ENCODE results near the gene SPAG16.

SPAG16 gene

DNA sequence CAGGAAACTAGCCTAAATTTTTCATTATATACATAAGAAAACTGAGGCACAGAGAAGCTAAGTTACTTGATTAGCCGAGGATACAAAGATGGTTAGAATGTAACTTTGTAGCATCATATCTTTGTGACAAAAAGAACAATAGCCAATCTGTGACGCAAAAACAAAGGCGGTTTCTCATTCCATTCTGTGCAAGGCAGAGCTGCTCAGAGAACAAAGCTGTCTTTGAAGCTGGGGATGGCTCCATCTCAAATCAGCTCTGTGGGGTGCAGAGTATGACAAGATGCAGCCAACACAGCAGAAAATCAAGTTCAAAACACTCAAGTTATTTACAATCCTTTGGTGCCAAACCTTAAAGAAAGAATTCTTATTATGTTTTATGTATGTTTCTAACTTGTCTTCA lies 1044.7 kb downstream of the SPAG16 start:
- Mint-ChIP-seq H3K4me3 (no peak overlapping the region), H3K27ac (no peak overlapping the region)

DNA sequence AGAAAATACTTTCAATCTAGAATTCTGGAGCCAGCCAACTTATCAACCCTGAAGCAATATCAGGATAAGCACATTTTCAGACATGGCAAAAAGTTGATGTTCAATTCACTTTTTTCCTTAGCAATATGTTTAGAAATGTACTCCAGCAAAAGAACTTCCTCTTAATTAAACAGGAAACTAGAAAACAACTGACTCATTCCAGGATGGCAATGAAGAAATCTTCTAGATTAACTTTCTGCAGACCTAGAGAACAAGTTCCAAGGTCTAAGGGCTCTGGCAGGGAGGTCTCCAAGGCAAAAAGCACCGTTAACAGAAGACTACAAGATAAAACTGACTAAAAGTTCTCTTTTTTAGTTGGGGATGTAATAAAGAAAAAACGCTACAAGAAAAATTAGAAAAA lies 1057.4 kb downstream of the SPAG16 start:
- ATAC-seq (ENCODE audit: low read depth), result no peak
- no peaks in the 10 kb centered on the region for H3K27me3 Mint-ChIP-seq

More for the DNA sequence above, 1044.7 kb downstream of the SPAG16 start:
- DNase-seq (ENCODE audit: low spot score in 2 of 2), result no peak
- H3K27me3 Mint-ChIP-seq, result no peaks in the 10 kb centered on the region
- H3K9me3 Mint-ChIP-seq, result no peaks in the 10 kb centered on the region
- H3K4me1 Mint-ChIP-seq, result no peaks in the 10 kb centered on the region
- ATAC-seq (ENCODE audit: low read depth), result no peak
- H3K36me3 Mint-ChIP-seq, result no peaks in the 10 kb centered on the region

DNA sequence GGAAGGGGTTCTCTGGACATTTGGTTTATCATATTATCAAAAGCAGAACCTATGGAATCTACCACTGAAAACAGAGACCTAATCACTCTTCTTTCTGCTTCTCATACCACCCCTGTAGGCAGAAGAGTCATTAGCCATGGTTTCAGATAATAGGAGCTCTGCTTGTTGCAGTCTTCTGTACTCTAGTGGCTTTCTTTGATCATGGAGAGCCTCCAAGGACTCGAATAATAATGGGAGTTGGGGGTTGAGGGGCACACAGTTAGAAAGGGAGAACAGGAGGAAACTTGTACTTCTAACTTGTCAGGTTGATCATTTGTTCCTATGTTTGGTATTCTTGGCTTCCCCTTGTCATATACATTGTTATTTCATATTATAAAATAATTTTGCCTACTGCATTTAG lies 1074.2 kb downstream of the SPAG16 start:
- Mint-ChIP-seq H3K27me3 (no peaks in the 10 kb centered on the region), H3K4me1 (no peaks in the 10 kb centered on the region), H3K27ac (no peak overlapping the region), H3K9me3 (peaks cover 9% of the 10 kb centered on the region), H3K36me3 (peaks cover 3% of the 10 kb centered on the region), H3K4me3 (no peak overlapping the region)
- ATAC-seq (ENCODE audit: low read depth) (no peak), DNase-seq (ENCODE audit: low spot score in 2 of 2) (no peak)

More for the DNA sequence above, 1057.4 kb downstream of the SPAG16 start:
- no peaks in the 10 kb centered on the region for H3K4me1 Mint-ChIP-seq
- no peak overlapping the region for H3K27ac Mint-ChIP-seq
- H3K9me3 Mint-ChIP-seq, result no peaks in the 10 kb centered on the region
- no peak overlapping the region for H3K4me3 Mint-ChIP-seq
- no peaks in the 10 kb centered on the region for H3K36me3 Mint-ChIP-seq
- DNase-seq (ENCODE audit: low spot score in 2 of 2), result no peak

DNA sequence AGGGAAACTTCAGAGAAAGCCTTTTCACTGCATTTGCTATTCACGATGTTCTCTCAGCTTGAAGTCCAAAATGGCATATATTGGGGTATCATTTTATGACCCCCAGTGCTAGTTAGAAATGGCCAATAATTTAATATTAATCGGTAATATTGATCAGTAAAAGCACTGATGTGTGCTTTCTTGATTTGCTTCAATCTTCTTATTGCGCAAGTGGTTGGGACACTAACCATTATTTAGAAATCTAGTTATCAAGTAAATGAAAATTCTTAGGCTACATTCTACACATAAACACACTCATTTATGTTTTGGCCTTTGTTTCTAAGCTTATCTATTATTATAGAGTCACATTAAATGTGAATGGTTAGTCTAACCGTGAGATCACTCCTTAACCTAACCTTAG lies 1076.9 kb downstream of the SPAG16 start:
- Mint-ChIP-seq H3K27me3 (no peaks in the 10 kb centered on the region), H3K9me3 (peaks cover 9% of the 10 kb centered on the region), H3K27ac (no peak overlapping the region), H3K4me3 (no peak overlapping the region), H3K36me3 (peaks cover 3% of the 10 kb centered on the region), H3K4me1 (no peaks in the 10 kb centered on the region)
- DNase-seq (ENCODE audit: low spot score in 2 of 2) (no peak), ATAC-seq (ENCODE audit: low read depth) (no peak)

DNA sequence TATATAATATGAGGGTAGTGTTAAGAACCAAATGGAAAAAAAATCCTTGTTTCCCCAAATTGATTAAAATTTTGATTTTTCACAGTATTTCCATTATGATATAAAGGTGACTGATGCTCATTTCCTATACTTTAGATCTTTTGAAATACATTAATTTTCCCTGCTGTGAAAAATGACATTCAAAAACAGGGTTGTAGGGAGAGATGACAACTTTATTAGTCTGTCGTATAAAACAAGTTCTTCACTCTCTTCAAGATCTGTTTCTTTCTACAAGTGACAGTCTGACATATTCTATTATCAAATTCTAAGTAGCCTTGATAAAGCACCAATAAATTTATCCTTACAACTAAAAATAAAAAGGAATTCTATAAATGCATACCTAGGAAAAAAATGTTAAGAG lies 1081.3 kb downstream of the SPAG16 start:
- no peaks in the 10 kb centered on the region for H3K27me3 Mint-ChIP-seq
- H3K9me3 Mint-ChIP-seq, result no peaks in the 10 kb centered on the region
- ATAC-seq (ENCODE audit: low read depth), result no peak
- no peak overlapping the region for H3K4me3 Mint-ChIP-seq
- H3K27ac Mint-ChIP-seq, result no peak overlapping the region
- H3K4me1 Mint-ChIP-seq, result no peaks in the 10 kb centered on the region
- DNase-seq (ENCODE audit: low spot score in 2 of 2), result no peak
- no peaks in the 10 kb centered on the region for H3K36me3 Mint-ChIP-seq

DNA sequence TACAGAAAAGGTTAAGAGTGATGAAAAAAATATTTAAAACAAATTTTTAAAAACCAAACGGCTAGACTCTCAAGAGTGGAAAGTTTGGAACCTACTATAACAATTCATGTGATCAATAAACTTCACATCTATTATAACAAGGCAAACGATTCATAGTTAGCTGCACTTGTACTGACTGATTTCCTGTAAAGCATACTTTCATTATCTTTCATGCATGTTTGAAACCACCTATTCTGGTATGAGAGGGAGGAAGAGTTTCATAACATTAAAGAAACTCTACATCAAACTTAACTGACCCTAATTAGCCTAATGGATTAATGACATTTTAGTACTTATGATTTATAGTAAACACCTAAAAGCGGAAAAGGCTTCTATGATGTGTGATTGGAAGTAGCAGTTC lies 1082.9 kb downstream of the SPAG16 start:
- no peaks in the 10 kb centered on the region for H3K9me3 Mint-ChIP-seq
- no peak for ATAC-seq (ENCODE audit: low read depth)
- no peak overlapping the region for H3K4me3 Mint-ChIP-seq
- no peaks in the 10 kb centered on the region for H3K4me1 Mint-ChIP-seq
- DNase-seq (ENCODE audit: low spot score in 2 of 2), result no peak
- no peaks in the 10 kb centered on the region for H3K36me3 Mint-ChIP-seq
- H3K27me3 Mint-ChIP-seq, result no peaks in the 10 kb centered on the region
- no peak overlapping the region for H3K27ac Mint-ChIP-seq

DNA sequence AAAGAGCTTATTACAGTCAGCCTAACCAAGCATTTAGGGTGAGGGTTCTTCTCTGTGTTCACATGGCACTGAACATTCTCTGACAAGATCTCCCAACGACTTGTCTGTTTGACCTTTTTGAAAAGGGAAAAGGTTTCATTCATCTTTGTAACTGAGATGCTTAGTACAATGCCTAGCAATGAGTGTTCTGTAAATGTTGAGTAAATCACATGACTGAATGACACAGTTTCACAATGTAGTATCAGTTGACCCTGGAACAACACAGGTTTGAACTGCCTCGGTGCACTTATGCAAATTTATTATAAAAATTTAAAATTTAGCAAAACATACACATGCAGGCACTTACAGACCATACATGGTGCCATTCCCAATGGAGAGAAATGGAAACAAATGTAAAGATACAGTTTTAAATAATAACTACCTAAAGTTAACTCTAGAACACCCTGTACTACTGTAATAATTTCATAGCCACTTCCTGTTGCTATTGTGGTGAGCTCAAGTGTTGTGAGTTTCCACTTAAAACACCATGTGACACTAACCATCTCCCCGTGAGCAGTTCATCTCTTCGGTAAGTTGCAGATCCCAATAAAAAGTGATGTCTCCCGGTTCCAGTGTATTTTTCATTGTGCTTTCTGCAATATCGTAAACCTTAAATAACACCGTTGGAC lies 1092.5 kb downstream of the SPAG16 start:
- Mint-ChIP-seq H3K4me3 (no peak overlapping the region), H3K36me3 (no peaks in the 10 kb centered on the region), H3K27ac (no peak overlapping the region), H3K4me1 (no peaks in the 10 kb centered on the region), H3K9me3 (no peaks in the 10 kb centered on the region), H3K27me3 (no peaks in the 10 kb centered on the region)
- ATAC-seq (ENCODE audit: low read depth) (no peak), DNase-seq (ENCODE audit: low spot score in 2 of 2) (no peak)

DNA sequence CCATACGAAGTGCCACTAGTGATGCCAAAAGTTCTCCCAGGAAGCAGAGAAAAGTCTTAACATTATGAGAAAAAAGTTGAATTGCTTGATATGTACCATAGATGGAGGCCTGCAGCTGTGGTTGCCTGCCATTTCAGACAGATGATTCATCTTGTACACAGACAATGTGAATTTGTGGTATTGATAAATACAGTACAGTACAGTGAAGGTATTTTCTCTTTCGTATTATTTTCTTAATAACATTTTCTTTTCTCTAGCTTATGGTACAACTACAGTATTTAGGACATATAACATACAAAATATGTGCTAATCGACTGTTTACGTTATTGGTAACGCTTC lies 1093.0 kb downstream of the SPAG16 start:
- no peaks in the 10 kb centered on the region for H3K4me1 Mint-ChIP-seq
- H3K36me3 Mint-ChIP-seq, result no peaks in the 10 kb centered on the region
- ATAC-seq (ENCODE audit: low read depth), result no peak
- no peaks in the 10 kb centered on the region for H3K27me3 Mint-ChIP-seq
- H3K27ac Mint-ChIP-seq, result no peak overlapping the region
- no peaks in the 10 kb centered on the region for H3K9me3 Mint-ChIP-seq
- H3K4me3 Mint-ChIP-seq, result no peak overlapping the region
- DNase-seq (ENCODE audit: low spot score in 2 of 2), result no peak

DNA sequence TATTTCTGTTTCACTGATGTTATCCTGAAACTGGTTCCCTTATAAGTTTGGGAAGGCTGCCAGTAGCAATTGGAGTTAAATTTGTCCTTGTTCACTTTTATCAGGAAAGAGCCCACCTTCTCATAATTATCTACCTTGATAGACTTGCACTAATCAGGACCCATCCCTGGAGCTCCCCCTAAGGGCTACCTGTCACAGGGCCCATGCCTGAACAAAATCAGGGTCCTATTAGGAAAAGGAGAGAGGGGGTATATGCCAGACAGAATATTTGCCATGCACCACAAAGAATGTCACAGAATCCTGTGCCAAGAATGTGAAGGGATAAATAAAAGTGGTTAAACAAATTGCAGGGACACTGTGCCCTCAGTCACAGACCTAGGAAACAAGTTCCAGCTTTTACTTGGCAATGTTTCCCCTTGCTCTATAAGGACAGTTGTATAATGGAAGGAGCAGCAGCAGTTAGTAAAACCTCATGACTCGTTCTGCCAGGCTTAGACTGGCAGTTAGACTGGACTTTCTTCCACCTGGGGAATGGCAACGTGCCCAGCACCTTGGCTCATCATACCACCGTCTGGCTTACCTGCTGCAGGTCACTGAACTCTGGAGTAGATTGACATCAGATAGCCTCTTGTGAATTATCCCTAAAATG lies 1094.3 kb downstream of the SPAG16 start:
- H3K36me3 Mint-ChIP-seq, result no peaks in the 10 kb centered on the region
- no peaks in the 10 kb centered on the region for H3K4me1 Mint-ChIP-seq
- DNase-seq (ENCODE audit: low spot score in 2 of 2) (no peak), ATAC-seq (ENCODE audit: low read depth) (no peak)
- H3K27ac Mint-ChIP-seq, result no peak overlapping the region
- H3K9me3 Mint-ChIP-seq, result no peaks in the 10 kb centered on the region
- H3K4me3 Mint-ChIP-seq, result no peak overlapping the region
- no peaks in the 10 kb centered on the region for H3K27me3 Mint-ChIP-seq

DNA sequence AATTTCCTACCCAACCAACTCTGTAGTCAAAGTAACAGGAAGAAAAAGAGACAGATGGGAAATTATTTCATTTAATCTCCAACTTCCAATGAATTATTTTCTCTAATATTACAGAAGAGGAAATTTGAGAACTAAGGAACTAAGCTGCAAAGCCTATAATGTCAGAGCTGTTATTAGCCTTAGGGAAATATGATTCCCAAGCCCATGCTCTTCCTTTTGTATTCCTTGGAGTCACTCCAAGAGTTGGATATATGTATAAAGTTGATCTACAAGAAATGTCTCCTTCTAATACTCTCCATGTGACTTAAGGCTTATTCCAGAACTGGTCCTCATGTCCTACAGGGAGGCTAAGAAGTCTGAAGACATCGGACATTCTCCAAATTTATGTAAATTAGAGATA lies 1095.0 kb downstream of the SPAG16 start:
- Mint-ChIP-seq H3K9me3 (no peaks in the 10 kb centered on the region), H3K4me3 (no peak overlapping the region), H3K4me1 (no peaks in the 10 kb centered on the region), H3K27ac (no peak overlapping the region), H3K36me3 (no peaks in the 10 kb centered on the region), H3K27me3 (no peaks in the 10 kb centered on the region)
- ATAC-seq (ENCODE audit: low read depth), result no peak
- DNase-seq (ENCODE audit: low spot score in 2 of 2), result no peak

DNA sequence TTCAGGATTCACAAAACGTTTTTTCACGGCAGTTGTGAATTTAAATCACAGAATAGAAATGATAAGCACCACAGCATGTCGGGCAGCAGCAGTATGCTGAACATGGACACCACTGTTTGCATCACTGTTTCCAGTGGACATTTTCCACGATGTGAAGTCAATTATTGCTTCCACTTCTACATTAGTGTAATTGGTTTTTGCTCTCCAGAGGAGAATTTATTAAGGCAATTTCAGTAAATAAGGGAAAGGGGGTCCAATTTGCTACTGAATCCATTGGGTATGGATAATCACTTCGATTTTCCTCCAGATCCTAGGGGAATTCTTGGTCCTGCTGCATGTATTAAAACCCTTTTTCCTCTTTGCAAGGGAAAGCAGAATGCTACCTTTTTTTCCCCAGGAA lies 1096.4 kb downstream of the SPAG16 start:
- Mint-ChIP-seq H3K9me3 (no peaks in the 10 kb centered on the region), H3K36me3 (no peaks in the 10 kb centered on the region)
- no peak for ATAC-seq (ENCODE audit: low read depth)

DNA sequence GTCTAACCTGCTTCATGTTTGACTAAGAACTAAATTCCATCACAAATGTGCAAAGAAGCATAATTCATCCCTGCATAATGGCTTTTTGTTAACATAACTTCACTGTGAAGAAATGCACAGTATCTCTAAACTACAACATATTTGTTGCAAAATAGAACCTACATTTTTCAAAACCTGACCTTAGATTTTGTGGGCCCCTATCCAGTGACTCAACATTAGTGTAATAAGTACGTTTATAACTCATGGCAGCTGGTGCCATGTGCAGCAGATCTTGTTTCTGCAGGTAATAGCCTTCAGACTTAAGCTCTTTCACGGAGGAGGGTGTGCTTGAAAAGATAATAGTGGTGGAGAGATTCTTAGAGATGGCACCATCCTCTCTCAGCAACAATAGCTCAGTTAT lies 1098.0 kb downstream of the SPAG16 start:
- no peaks in the 10 kb centered on the region for H3K9me3 Mint-ChIP-seq
- H3K27me3 Mint-ChIP-seq, result no peaks in the 10 kb centered on the region
- ATAC-seq (ENCODE audit: low read depth) (no peak), DNase-seq (ENCODE audit: low spot score in 2 of 2) (no peak)
- no peak overlapping the region for H3K27ac Mint-ChIP-seq
- no peaks in the 10 kb centered on the region for H3K4me1 Mint-ChIP-seq
- no peak overlapping the region for H3K4me3 Mint-ChIP-seq
- no peaks in the 10 kb centered on the region for H3K36me3 Mint-ChIP-seq

More for the DNA sequence above, 1096.4 kb downstream of the SPAG16 start:
- no peak for DNase-seq (ENCODE audit: low spot score in 2 of 2)
- Mint-ChIP-seq H3K4me3 (no peak overlapping the region), H3K27me3 (no peaks in the 10 kb centered on the region), H3K4me1 (no peaks in the 10 kb centered on the region), H3K27ac (no peak overlapping the region)

DNA sequence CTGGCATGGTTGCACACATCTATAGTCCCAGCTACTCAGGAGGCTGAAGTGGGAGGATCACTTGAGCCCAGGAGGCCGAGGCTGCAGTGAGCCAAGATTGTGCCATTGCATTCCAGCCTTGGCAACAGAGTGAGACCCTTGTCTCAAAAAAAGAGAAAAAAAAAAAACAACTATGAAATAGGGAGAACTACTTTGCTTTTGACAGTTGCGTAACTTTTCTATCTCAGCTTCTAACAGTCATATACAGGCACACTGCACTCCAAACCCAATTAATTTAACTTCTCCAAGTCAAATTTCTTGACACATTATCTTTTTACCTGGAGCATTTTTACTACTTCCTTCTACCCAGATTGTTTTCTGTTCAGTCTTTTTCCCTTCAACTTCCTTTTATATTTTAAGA lies 1102.5 kb downstream of the SPAG16 start:
- Mint-ChIP-seq H3K4me3 (no peak overlapping the region), H3K4me1 (no peaks in the 10 kb centered on the region), H3K9me3 (no peaks in the 10 kb centered on the region), H3K27ac (no peak overlapping the region), H3K27me3 (no peaks in the 10 kb centered on the region), H3K36me3 (no peaks in the 10 kb centered on the region)
- DNase-seq (ENCODE audit: low spot score in 2 of 2) (no peak), ATAC-seq (ENCODE audit: low read depth) (no peak)

DNA sequence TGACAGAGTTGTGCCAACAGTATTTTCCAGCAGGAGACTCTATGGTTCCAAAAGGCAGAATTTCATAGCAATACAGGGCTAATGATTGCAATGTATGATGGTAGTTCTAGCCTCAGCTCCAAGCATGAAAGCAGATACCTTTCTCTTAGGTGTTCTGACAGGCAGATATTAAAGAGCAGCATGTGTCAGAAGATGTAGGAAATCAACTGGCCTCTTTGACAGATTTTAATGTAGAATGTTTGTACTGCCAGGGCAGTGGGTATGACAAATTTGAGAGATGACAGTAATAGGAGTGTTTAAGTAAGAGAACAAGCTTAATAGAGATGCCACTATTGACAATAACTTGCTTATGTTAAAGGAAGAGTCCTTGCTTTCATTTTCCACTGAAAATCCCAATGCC lies 1105.1 kb downstream of the SPAG16 start:
- Mint-ChIP-seq H3K27me3 (no peaks in the 10 kb centered on the region), H3K36me3 (no peaks in the 10 kb centered on the region), H3K9me3 (no peaks in the 10 kb centered on the region), H3K27ac (no peak overlapping the region), H3K4me3 (no peak overlapping the region), H3K4me1 (no peaks in the 10 kb centered on the region)
- DNase-seq (ENCODE audit: low spot score in 2 of 2) (no peak), ATAC-seq (ENCODE audit: low read depth) (no peak)

DNA sequence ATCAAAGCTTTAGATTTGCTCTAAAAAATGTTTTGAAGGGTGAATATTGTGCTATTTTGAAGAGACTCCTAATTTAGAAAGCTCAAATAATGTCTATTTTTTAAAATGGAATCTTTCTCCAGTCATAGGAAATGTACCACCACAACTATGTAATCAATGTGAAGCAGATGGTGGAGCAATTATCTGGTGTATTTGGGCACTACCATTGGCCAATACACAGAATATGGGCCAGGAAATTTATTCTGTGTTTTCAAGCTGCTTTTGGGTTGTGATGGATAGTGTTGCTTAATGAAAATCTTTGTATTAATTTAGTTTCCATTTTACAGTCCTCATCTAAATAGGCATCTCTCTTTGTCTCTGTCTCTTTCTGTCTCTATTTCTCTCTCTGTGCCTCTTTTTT lies 1109.5 kb downstream of the SPAG16 start:
- Mint-ChIP-seq H3K36me3 (no peaks in the 10 kb centered on the region), H3K9me3 (no peaks in the 10 kb centered on the region), H3K27ac (no peak overlapping the region), H3K27me3 (no peaks in the 10 kb centered on the region), H3K4me1 (no peaks in the 10 kb centered on the region), H3K4me3 (no peak overlapping the region)
- DNase-seq (ENCODE audit: low spot score in 2 of 2), result no peak
- ATAC-seq (ENCODE audit: low read depth), result no peak

All from memory B cell (primary cell).